Measurements from ENCODE around the gene RALGAPA2. TPM values are rescaled to one million over a fixed set of nuclear protein-coding genes. Genes with fewer than 3 reads are reported as not detected.

The RALGAPA2 gene
- total and polyA plus RNA-seq, 2 donors (not counting 1 experiment from before 2014, with no cell fraction given): 1.2 to 7.6 TPM

DNA sequence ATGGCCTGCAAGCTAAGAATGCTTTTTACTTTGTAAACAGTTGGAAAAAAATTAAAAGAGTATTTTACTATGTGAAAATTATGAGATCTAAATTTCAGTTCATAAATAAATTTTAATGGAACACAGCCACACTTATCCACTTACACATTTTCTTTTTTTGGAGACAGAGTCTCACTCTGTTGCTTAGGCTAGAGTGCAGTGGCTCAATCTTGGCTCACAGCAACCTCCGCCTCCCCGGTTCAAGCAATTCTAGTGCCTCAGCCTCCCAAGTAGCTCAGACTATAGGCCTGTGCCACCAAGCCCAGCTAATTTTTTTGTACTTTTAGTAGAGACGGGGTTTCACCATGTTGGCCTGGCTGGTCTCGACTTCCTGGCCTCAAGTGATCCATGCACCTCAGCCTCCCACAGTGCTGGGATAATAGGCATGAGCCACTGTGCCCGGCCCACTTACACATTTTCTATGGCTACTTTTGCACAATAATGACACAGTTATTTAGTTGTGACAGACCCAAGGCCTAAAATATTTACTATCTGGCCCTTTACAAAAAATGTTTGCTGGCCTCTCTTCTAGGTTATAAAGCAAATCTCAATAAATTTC lies 234.9 kb downstream of the RALGAPA2 start:
- Histone ChIP-seq H4K20me1 (ENCODE audit: control insufficient read depth, extremely low read depth, insufficient read depth, low read length) (no peaks in the 10 kb centered on the region), H3K27me3 (ENCODE audit: control insufficient read depth, insufficient read depth, low read length) (no peaks in the 10 kb centered on the region), H3K4me3 (replicated peaks in 1 of 4; ENCODE audit: control extremely low read depth in 1 of 4, insufficient read depth in 1 of 4, low read depth in 3 of 4, low read length in 4 of 4) (no peak overlapping the region), H3K27ac (ENCODE audit: insufficient read depth, low read length) (no peak overlapping the region), H3K4me2 (ENCODE audit: extremely low read depth, insufficient read depth, low read length) (no peak overlapping the region), H3K9ac (ENCODE audit: insufficient read depth, low read length) (no peak overlapping the region), H3K9me3 (ENCODE audit: control insufficient read depth, insufficient read depth, low read depth, low read length) (no peaks in the 10 kb centered on the region), H3K79me2 (ENCODE audit: control insufficient read depth, insufficient read depth, low read length) (no peaks in the 10 kb centered on the region), H3K4me1 (ENCODE audit: control insufficient read depth, extremely low read depth, insufficient read depth, low read length) (peaks cover 2% of the 10 kb centered on the region), H2AFZ (ENCODE audit: low read length) (no peak overlapping the region), H3K36me3 (ENCODE audit: control insufficient read depth, insufficient read depth, low read length) (no peaks in the 10 kb centered on the region)
- no peak for DNase-seq (ENCODE audit: low read depth in 2 of 2)
- TF ChIP-seq EZH2 (IDR thresholded peaks at IDR 0.05; ENCODE audit: low read length, missing control alignments) (no peak), CTCF (conservative IDR thresholded peaks at IDR 0.05 in 1 of 2, IDR thresholded peaks at IDR 0.05 in 1 of 2; ENCODE audit: low read depth in 1 of 2, low read length in 2 of 2) (no peak)

GRCh38 chr20:20476504-20476903 lies 235.9 kb downstream of the RALGAPA2 start:
- Histone ChIP-seq H3K27ac (ENCODE audit: insufficient read depth, low read length) (no peak overlapping the region), H3K4me1 (ENCODE audit: control insufficient read depth, extremely low read depth, insufficient read depth, low read length) (peaks cover 2% of the 10 kb centered on the region), H3K27me3 (ENCODE audit: control insufficient read depth, insufficient read depth, low read length) (no peaks in the 10 kb centered on the region), H2AFZ (ENCODE audit: low read length) (no peak overlapping the region), H3K79me2 (ENCODE audit: control insufficient read depth, insufficient read depth, low read length) (no peaks in the 10 kb centered on the region), H3K9ac (ENCODE audit: insufficient read depth, low read length) (no peak overlapping the region), H3K4me2 (ENCODE audit: extremely low read depth, insufficient read depth, low read length) (no peak overlapping the region), H4K20me1 (ENCODE audit: control insufficient read depth, extremely low read depth, insufficient read depth, low read length) (no peaks in the 10 kb centered on the region), H3K4me3 (replicated peaks in 1 of 4; ENCODE audit: control extremely low read depth in 1 of 4, insufficient read depth in 1 of 4, low read depth in 3 of 4, low read length in 4 of 4) (no peak overlapping the region), H3K9me3 (ENCODE audit: control insufficient read depth, insufficient read depth, low read depth, low read length) (no peaks in the 10 kb centered on the region), H3K36me3 (ENCODE audit: control insufficient read depth, insufficient read depth, low read length) (no peaks in the 10 kb centered on the region)
- TF ChIP-seq CTCF (conservative IDR thresholded peaks at IDR 0.05 in 1 of 2, IDR thresholded peaks at IDR 0.05 in 1 of 2; ENCODE audit: low read depth in 1 of 2, low read length in 2 of 2): no peak
- TF ChIP-seq EZH2 (IDR thresholded peaks at IDR 0.05; ENCODE audit: low read length, missing control alignments): no peak
- no peak for DNase-seq (ENCODE audit: low read depth in 2 of 2)

DNA sequence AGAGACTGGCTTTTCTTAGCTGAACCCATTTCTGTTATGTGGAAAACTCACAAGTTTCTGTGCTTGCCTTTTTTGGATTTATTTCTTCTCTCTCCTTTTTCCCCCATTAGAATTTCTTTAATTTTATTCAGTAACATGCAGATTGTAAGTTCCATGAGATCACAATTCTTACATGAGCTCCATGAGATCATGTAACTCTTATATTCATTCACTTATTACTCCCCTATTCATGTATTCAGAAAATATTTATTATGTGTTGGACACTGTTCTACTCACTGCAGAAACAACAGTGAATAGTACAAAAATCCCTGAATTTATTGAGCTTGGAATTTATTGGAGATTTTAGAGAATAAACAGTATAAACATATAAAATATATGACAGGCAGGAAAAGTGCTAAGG lies 238.8 kb downstream of the RALGAPA2 start:
- H3K9me3 ChIP-seq (ENCODE audit: control insufficient read depth, insufficient read depth, low read depth, low read length): no peaks in the 10 kb centered on the region
- TF ChIP-seq CTCF (conservative IDR thresholded peaks at IDR 0.05 in 1 of 2, IDR thresholded peaks at IDR 0.05 in 1 of 2; ENCODE audit: low read depth in 1 of 2, low read length in 2 of 2) (no peak), EZH2 (IDR thresholded peaks at IDR 0.05; ENCODE audit: low read length, missing control alignments) (no peak)
- no peak overlapping the region for H3K9ac ChIP-seq (ENCODE audit: insufficient read depth, low read length)
- H3K4me2 ChIP-seq (ENCODE audit: extremely low read depth, insufficient read depth, low read length): no peak overlapping the region
- no peaks in the 10 kb centered on the region for H3K36me3 ChIP-seq (ENCODE audit: control insufficient read depth, insufficient read depth, low read length)
- H3K27ac ChIP-seq (ENCODE audit: insufficient read depth, low read length): no peak overlapping the region
- no peaks in the 10 kb centered on the region for H3K4me1 ChIP-seq (ENCODE audit: control insufficient read depth, extremely low read depth, insufficient read depth, low read length)
- no peak overlapping the region for H3K4me3 ChIP-seq (replicated peaks in 1 of 4; ENCODE audit: control extremely low read depth in 1 of 4, insufficient read depth in 1 of 4, low read depth in 3 of 4, low read length in 4 of 4)
- H3K79me2 ChIP-seq (ENCODE audit: control insufficient read depth, insufficient read depth, low read length): no peaks in the 10 kb centered on the region
- H2AFZ ChIP-seq (ENCODE audit: low read length): no peak overlapping the region
- no peak for DNase-seq (ENCODE audit: low read depth in 2 of 2)
- H4K20me1 ChIP-seq (ENCODE audit: control insufficient read depth, extremely low read depth, insufficient read depth, low read length): no peaks in the 10 kb centered on the region
- no peaks in the 10 kb centered on the region for H3K27me3 ChIP-seq (ENCODE audit: control insufficient read depth, insufficient read depth, low read length)
